IMR-90 (cell line): ENCODE results near the gene EVPL. TPM values are rescaled to one million over a fixed set of nuclear protein-coding genes. Genes with fewer than 3 reads are reported as not detected.

Experiments used
- ATAC-seq: fragments of 200-7000 bp; cut with Tn5 transposase; 2 replicates; pipeline ENCODE4 v1.9.1; 2020; ENCODE audit warnings: low read depth, mild to moderate bottlenecking, moderate library complexity
- BruUV-seq: library from RNA; stranded (reverse); fragments of 400-500 nt; replicated peaks from 2 replicates; lab custom pipeline; 2021; lab: Mats Ljungman, UMichigan
- CTCF ChIA-PET: fragments of 300-600 bp; formaldehyde crosslinking; extraction: SDS; loops from one replicate; lab custom pipeline; 2021; ENCODE audit warnings: antibody characterized with exemption; lab: Yijun Ruan, JAX
- POLR2A ChIA-PET: fragments of 300-600 bp; sonication (Branson Sonifier 250); formaldehyde crosslinking; loops from one replicate; lab custom pipeline; 2022; ENCODE audit warnings: antibody characterized with exemption; ENCODE audit not compliant: unreplicated experiment; lab: Charles Lee
- DNase-seq: peaks from one replicate; pipeline ENCODE4 v3.0.0; 2013
- H2AFZ ChIP-seq: replicated peaks from 2 replicates; pipeline ENCODE3; 2013; ENCODE audit warnings: low read length, mild to moderate bottlenecking; ENCODE audit not compliant: poor library complexity
- H2AK5ac ChIP-seq: 2 replicates; pipeline ENCODE4 v1.6.1; 2013; ENCODE audit warnings: low read depth, low read length, inconsistent platforms
- H2AK9ac ChIP-seq: replicated peaks from 2 replicates; pipeline ENCODE3; 2013; ENCODE audit warnings: mild to moderate bottlenecking, low read depth, low read length, moderate library complexity; ENCODE audit not compliant: poor library complexity
- H2BK120ac ChIP-seq: 2 replicates; pipeline ENCODE4 v1.6.1; 2013; ENCODE audit warnings: low read depth, low read length, inconsistent platforms
- H2BK15ac ChIP-seq: 3 replicates; pipeline ENCODE4 v1.6.1; 2013; ENCODE audit warnings: low read depth, low read length, inconsistent platforms
- H2BK20ac ChIP-seq: 2 replicates; pipeline ENCODE4 v1.6.1; 2013; ENCODE audit warnings: low read depth, mild to moderate bottlenecking, inconsistent platforms, low read length, moderate library complexity
- H2BK5ac ChIP-seq: 2 replicates; pipeline ENCODE4 v1.6.1; 2013; ENCODE audit warnings: mild to moderate bottlenecking, low read depth, low read length, inconsistent platforms; ENCODE audit not compliant: poor library complexity, severe bottlenecking
- H3K14ac ChIP-seq: replicated peaks from 2 replicates; pipeline ENCODE4 v1.6.1; 2013; ENCODE audit warnings: low read depth, low read length, inconsistent platforms
- H3K18ac ChIP-seq: 2 replicates; pipeline ENCODE4 v1.6.1; 2013; ENCODE audit warnings: low read depth, low read length, control low read depth
- H3K23ac ChIP-seq: 2 replicates; pipeline ENCODE4 v1.6.1; 2013; ENCODE audit warnings: low read depth, low read length, inconsistent platforms
- H3K27ac ChIP-seq: 2 replicates; pipeline ENCODE4 v1.5.1; 2013; ENCODE audit warnings: mild to moderate bottlenecking, control low read depth, low read length; ENCODE audit not compliant: insufficient read depth
- H3K27me3 ChIP-seq: 2 replicates; pipeline ENCODE4 v1.6.1; 2013; ENCODE audit warnings: low read length; ENCODE audit not compliant: control insufficient read depth, insufficient read depth
- H3K36me3 ChIP-seq: 2 replicates; pipeline ENCODE4 v1.6.1; 2013; ENCODE audit warnings: low read length, mixed read lengths; ENCODE audit not compliant: control insufficient read depth, insufficient read depth
- H3K4ac ChIP-seq: 2 replicates; pipeline ENCODE4 v1.6.1; 2013; ENCODE audit warnings: low read depth, low read length, inconsistent platforms
- H3K4me1 ChIP-seq: 2 replicates; pipeline ENCODE4 v1.6.1; 2013; ENCODE audit warnings: low read length, mixed read lengths; ENCODE audit not compliant: control insufficient read depth, insufficient read depth
- H3K4me2 ChIP-seq: 2 replicates; pipeline ENCODE4 v1.6.1; 2013; ENCODE audit warnings: low read depth, mild to moderate bottlenecking, control low read depth, low read length, moderate library complexity
- H3K4me3 ChIP-seq: 2 replicates; pipeline ENCODE4 v1.5.1; 2013; ENCODE audit warnings: low read depth, mild to moderate bottlenecking, control low read depth, low read length, moderate library complexity; ENCODE audit not compliant: insufficient read depth
- H3K56ac ChIP-seq: 2 replicates; pipeline ENCODE4 v1.6.1; 2013; ENCODE audit warnings: low read length, inconsistent platforms; ENCODE audit not compliant: insufficient read depth; ENCODE audit errors: extremely low read depth
- H3K79me1 ChIP-seq, 2 experiments: 2 replicates each; pipeline ENCODE4 v1.6.1; 2013; ENCODE audit warnings: low read length in 2 of 2, inconsistent platforms in 1 of 2, low read depth in 1 of 2
- H3K9ac ChIP-seq: 2 replicates; pipeline ENCODE4 v1.6.1; 2013; ENCODE audit warnings: low read depth, low read length, control low read depth
- H3K9me1 ChIP-seq: 2 replicates; pipeline ENCODE4 v1.6.1; 2013; ENCODE audit warnings: low read length, inconsistent platforms; ENCODE audit not compliant: insufficient read depth
- H3K9me3 ChIP-seq: 2 replicates; pipeline ENCODE4 v1.6.1; 2013; ENCODE audit warnings: low read length; ENCODE audit not compliant: control insufficient read depth, insufficient read depth
- H4K20me1 ChIP-seq: 2 replicates; pipeline ENCODE4 v1.6.1; 2013; ENCODE audit warnings: low read length, inconsistent platforms; ENCODE audit not compliant: insufficient read depth
- H4K5ac ChIP-seq: 2 replicates; pipeline ENCODE4 v1.6.1; 2013; ENCODE audit warnings: mild to moderate bottlenecking, low read depth, low read length, control low read depth
- H4K8ac ChIP-seq, 2 experiments: 2 replicates each; pipeline ENCODE4 v1.6.1; 2013; ENCODE audit warnings: low read depth in 2 of 2, low read length in 2 of 2, control low read depth in 1 of 2, inconsistent platforms in 1 of 2
- H4K91ac ChIP-seq: 2 replicates; pipeline ENCODE4 v1.6.1; 2013; ENCODE audit warnings: low read depth, low read length, inconsistent platforms; ENCODE audit not compliant: insufficient read depth
- CEBPB ChIP-seq: IDR thresholded peaks from 2 replicates; pipeline ENCODE4 v1.6.1; 2012; ENCODE audit warnings: low read depth, low read length, improper control_type of control experiment
- FOS ChIP-seq: fragments of 150-350 bp; IDR thresholded peaks from 2 replicates; pipeline ENCODE4 v1.6.1; 2016; ENCODE audit warnings: low read depth, low read length
- WGBS, 2 experiments: methylation state at CpG; one replicate each; pipeline versions ENCODE4 v1.1.5 to v1.1.7; 2013; ENCODE audit warnings: missing lambda C conversion rate in 2 of 2; ENCODE audit not compliant: insufficient read length in 1 of 2; ENCODE audit errors: extremely low coverage in 2 of 2; 5-methylcytosine and 5-hydroxymethylcytosine counted together
- dilution Hi-C: fragments of 300-500 bp; cut with HindIII; formaldehyde crosslinking; loops from one replicate; pipeline ENCODE4 v1.14.3; 2018; ENCODE audit warnings: low sequenced_read_pairs; ENCODE audit not compliant: unreplicated experiment
- in situ Hi-C: fragments of 300-500 bp; cut with MboI; formaldehyde crosslinking; loops from 3 replicates; pipeline ENCODE4 v1.14.3; 2019; ENCODE audit warnings: low sequenced_read_pairs, inconsistent platforms, mixed read lengths
- intact Hi-C: fragments of 100-400 bp; cut with micrococcal nuclease; formaldehyde crosslinking; loops from 2 replicates; pipeline ENCODE4 v1.10.0; 2022
- polyA plus RNA-seq, 3 experiments: library from polyadenylated mRNA; depleted of rRNA; stranded (reverse); fragments of >200 nt; gene quantifications; 2 replicates each; pipeline ENCODE4 v1.2.3, GENCODE V29; 2012; ENCODE audit warnings: low replicate concordance in 1 of 3
- total RNA-seq: library from RNA; depleted of rRNA; stranded (reverse); fragments of >200 nt; gene quantifications from 2 replicates; pipeline ENCODE4 v1.2.3, GENCODE V29; 2012

EVPL gene
- total and polyA plus RNA-seq, 2 of the 4 experiments (the other 2 are of a cell fraction), result not detected

GRCh38 chr17:76053246-76054111 is 26.4 kb upstream of the EVPL start:
- H3K27ac ChIP-seq, result no peak overlapping the region
- no peak overlapping the region for H3K18ac ChIP-seq
- no peak overlapping the region for H4K91ac ChIP-seq
- H4K5ac ChIP-seq, result no peak overlapping the region
- no peak overlapping the region for H3K56ac ChIP-seq
- ATAC-seq, result peak; percentile 79
- H4K20me1 ChIP-seq, result peaks cover 36% of the 10 kb centered on the region
- H4K8ac ChIP-seq, result no peak overlapping the region
- H3K4me1 ChIP-seq, result no peaks in the 10 kb centered on the region; the same call in 1 of the 2 replicates
- peaks cover 16% of the 10 kb centered on the region for H3K9me1 ChIP-seq
- H3K14ac ChIP-seq, result peak overlapping the region; percentile 29; the same call in 1 of the 2 replicates
- intact Hi-C loops (no loop called here), in situ Hi-C loops (no loop called here), dilution Hi-C loops (no loop called here)
- no peak overlapping the region for H2BK20ac ChIP-seq
- no peak overlapping the region for H3K9ac ChIP-seq
- no TSS peak for BruUV-seq
- no peak overlapping the region for H3K23ac ChIP-seq
- H3K4me2 ChIP-seq, result no peak overlapping the region
- no peaks in the 10 kb centered on the region for H3K9me3 ChIP-seq
- no peak overlapping the region for H2AK5ac ChIP-seq
- no CpG with 5 or more reads among the region's 17 CpGs for WGBS, 2 experiments
- H2BK120ac ChIP-seq, result no peak overlapping the region
- no peak overlapping the region for H2AK9ac ChIP-seq
- peak; percentile 36; the same call in 1 of the 2 replicates for TF ChIP-seq FOS
- no peak for TF ChIP-seq CEBPB
- H3K36me3 ChIP-seq, result peaks cover 66% of the 10 kb centered on the region
- ChIA-PET CTCF (interaction anchor here (0.6 to 0.9 kb wide), 2 partner anchors 12 to 39 kb away, joined by 3 read pairs; no protein-coding TSS in a partner anchor), POLR2A (no interaction called here)
- no peaks in the 10 kb centered on the region for H3K27me3 ChIP-seq
- H2BK5ac ChIP-seq, result no peak overlapping the region
- peak overlapping the region; percentile 35; the same call in 1 of the 2 replicates for H3K4ac ChIP-seq
- peaks cover 3 to 62% of the 10 kb centered on the region in 2 experiments for H3K79me1 ChIP-seq
- H2BK15ac ChIP-seq, result no peak overlapping the region
- no peak overlapping the region for H2AFZ ChIP-seq
- DNase-seq, result peak; percentile 86
- H3K4me3 ChIP-seq, result no peak overlapping the region
